OCI-LY1 (cell line): Measurements from ENCODE around the gene FOXL3.

Experiments used
- H2AFZ ChIP-seq: fragments of 200-600 bp; sonication (generic), shearing (Covaris generic); 2 replicates; pipeline ENCODE4 v1.6.0; 2014; ENCODE audit warnings: antibody characterized with exemption, mild to moderate bottlenecking, low read length
- H3F3A ChIP-seq: fragments of 200-600 bp; sonication (generic), shearing (Covaris generic); 2 replicates; pipeline ENCODE4 v1.6.0; 2014; ENCODE audit warnings: mild to moderate bottlenecking, antibody characterized with exemption, low read length, moderate library complexity; ENCODE audit not compliant: insufficient read depth
- H3K27ac ChIP-seq: fragments of 200-600 bp; sonication (generic); 2 replicates; pipeline ENCODE4 v1.5.1; 2014; ENCODE audit warnings: low read length, mixed run types, mild to moderate bottlenecking, low read depth; ENCODE audit not compliant: poor library complexity, severe bottlenecking
- H3K27me3 ChIP-seq: fragments of 200-600 bp; sonication (generic); 2 replicates; pipeline ENCODE4 v1.6.0; 2014; ENCODE audit warnings: antibody characterized with exemption, mild to moderate bottlenecking, low read length, moderate library complexity; ENCODE audit not compliant: insufficient read depth
- H3K36me3 ChIP-seq: fragments of 200-600 bp; sonication (generic); 2 replicates; pipeline ENCODE4 v1.6.1; 2014; ENCODE audit warnings: mild to moderate bottlenecking, antibody characterized with exemption, low read length, moderate library complexity, mixed read lengths; ENCODE audit not compliant: insufficient read depth
- H3K4me1 ChIP-seq: fragments of 200-600 bp; sonication (generic); 2 replicates; pipeline ENCODE4 v1.5.1; 2014; ENCODE audit warnings: mild to moderate bottlenecking, low read length, moderate library complexity; ENCODE audit not compliant: insufficient read depth, severe bottlenecking
- H3K4me2 ChIP-seq: fragments of 200-600 bp; sonication (generic), shearing (Covaris generic); 2 replicates; pipeline ENCODE4 v1.6.1; 2014; ENCODE audit warnings: low read length
- H3K4me3 ChIP-seq: fragments of 200-600 bp; sonication (generic); 2 replicates; pipeline ENCODE4 v1.5.1; 2014; ENCODE audit warnings: low read length, low read depth, mild to moderate bottlenecking, mixed read lengths; ENCODE audit not compliant: poor library complexity, severe bottlenecking
- H3K79me2 ChIP-seq: fragments of 200-600 bp; shearing (Covaris generic); 2 replicates; pipeline ENCODE4 v1.6.1; 2016; ENCODE audit warnings: mixed run types, low read length, mixed read lengths; ENCODE audit not compliant: insufficient read depth
- H3K9ac ChIP-seq: fragments of 200-600 bp; sonication (generic), shearing (Covaris generic); 2 replicates; pipeline ENCODE4 v1.6.1; 2014; ENCODE audit warnings: mild to moderate bottlenecking, low read length, mixed read lengths
- H3K9me2 ChIP-seq: fragments of 200-600 bp; sonication (generic), shearing (Covaris generic); 2 replicates; pipeline ENCODE4 v1.6.1; 2014; ENCODE audit warnings: low read depth, mild to moderate bottlenecking, low read length, mixed read lengths
- H3K9me3 ChIP-seq: fragments of 200-600 bp; shearing (Covaris generic); 2 replicates; pipeline ENCODE4 v1.6.1; 2014; ENCODE audit warnings: low read length, mixed read lengths
- H4K20me1 ChIP-seq: fragments of 200-600 bp; sonication (generic), shearing (Covaris generic); 2 replicates; pipeline ENCODE4 v1.6.0; 2016; ENCODE audit warnings: mild to moderate bottlenecking, low read length; ENCODE audit not compliant: insufficient read depth
- CTCF ChIP-seq: fragments of 200-600 bp; sonication (generic), shearing (Covaris generic); IDR thresholded peaks from 2 replicates; pipeline ENCODE4 v1.5.1; 2017; ENCODE audit warnings: mild to moderate bottlenecking, antibody characterized with exemption, low read length, moderate library complexity, mixed read lengths
- EZH2 ChIP-seq: fragments of 200-600 bp; sonication (generic), shearing (Covaris generic); IDR thresholded peaks from 2 replicates; pipeline ENCODE4 v1.8.0; 2017; ENCODE audit warnings: borderline replicate concordance, mixed run types, mild to moderate bottlenecking, antibody characterized with exemption, low read length, moderate library complexity, mixed read lengths

Gene FOXL3

GRCh38 chr7:300048-300447, 10.1 kb downstream of the FOXL3 start:
- no peaks in the 10 kb centered on the region for H3K79me2 ChIP-seq
- no peaks in the 10 kb centered on the region for H3K9me3 ChIP-seq
- H2AFZ ChIP-seq = no peak overlapping the region
- no peaks in the 10 kb centered on the region for H3K9me2 ChIP-seq
- H3K27ac ChIP-seq = no peak overlapping the region
- H4K20me1 ChIP-seq = no peaks in the 10 kb centered on the region
- TF ChIP-seq CTCF (no peak), EZH2 (no peak)
- no peak overlapping the region for H3K4me3 ChIP-seq
- no peaks in the 10 kb centered on the region for H3K36me3 ChIP-seq
- H3K9ac ChIP-seq = no peak overlapping the region
- no peaks in the 10 kb centered on the region for H3F3A ChIP-seq
- H3K4me2 ChIP-seq = no peak overlapping the region
- no peaks in the 10 kb centered on the region for H3K27me3 ChIP-seq
- H3K4me1 ChIP-seq = no peaks in the 10 kb centered on the region

- Histone ChIP-seq H3K9me3 (no peaks in the 10 kb centered on the region), H2AFZ (no peak overlapping the region), H3K4me3 (no peak overlapping the region), H3K4me2 (no peak overlapping the region), H3K79me2 (no peaks in the 10 kb centered on the region), H3K36me3 (no peaks in the 10 kb centered on the region), H3K4me1 (no peaks in the 10 kb centered on the region), H4K20me1 (no peaks in the 10 kb centered on the region), H3K27me3 (no peaks in the 10 kb centered on the region), H3K27ac (no peak overlapping the region), H3K9me2 (no peaks in the 10 kb centered on the region), H3F3A (no peaks in the 10 kb centered on the region), H3K9ac (no peak overlapping the region)
- TF ChIP-seq EZH2 (no peak), CTCF (no peak)
Observed at GRCh38 chr7:300546-301290, 10.7 kb downstream of the FOXL3 start.

- Histone ChIP-seq H3K4me3 (no peak overlapping the region), H3K27ac (no peak overlapping the region), H3K9ac (no peak overlapping the region), H3K9me3 (no peaks in the 10 kb centered on the region), H3K79me2 (no peaks in the 10 kb centered on the region), H2AFZ (no peak overlapping the region), H3K4me1 (no peaks in the 10 kb centered on the region), H3K9me2 (no peaks in the 10 kb centered on the region), H3F3A (no peaks in the 10 kb centered on the region), H4K20me1 (no peaks in the 10 kb centered on the region), H3K36me3 (no peaks in the 10 kb centered on the region), H3K4me2 (no peak overlapping the region), H3K27me3 (no peaks in the 10 kb centered on the region)
- TF ChIP-seq CTCF = no peak
- TF ChIP-seq EZH2 = no peak
Observed at GRCh38 chr7:301291-302053, 11.5 kb downstream of the FOXL3 start.
